Measurements from ENCODE around the gene FCAMR.
A peak's percentile ranks its signal among the peaks of the same experiment; 100 is the strongest.

Gene FCAMR

GRCh38 chr1:206916000-206916709 lies 54.1 kb downstream of the FCAMR start:
- H3K27ac ChIP-seq: no peak overlapping the region
- no peaks in the 10 kb centered on the region for H4K20me1 ChIP-seq (ENCODE audit: insufficient read depth)
- TF ChIP-seq CTCF (conservative IDR thresholded peaks at IDR 0.05; ENCODE audit: low read depth, low read length): no peak
- H3K4me3 ChIP-seq (IDR thresholded peaks at IDR 0.05; ENCODE audit: insufficient read depth, low read depth, low read length): no peak overlapping the region
- H3K9ac ChIP-seq: no peak overlapping the region
- no peaks in the 10 kb centered on the region for H3K36me3 ChIP-seq (ENCODE audit: insufficient read depth)
- no peaks in the 10 kb centered on the region for H3K79me2 ChIP-seq (ENCODE audit: insufficient read depth, low read depth)
- H3K4me2 ChIP-seq: no peak overlapping the region
- H2AFZ ChIP-seq (ENCODE audit: low read depth): no peak overlapping the region
- H3K4me1 ChIP-seq (ENCODE audit: low read depth, poor library complexity, severe bottlenecking): peaks cover 8% of the 10 kb centered on the region
- H3K27me3 ChIP-seq (ENCODE audit: insufficient read depth, low read depth): no peaks in the 10 kb centered on the region; the same call in 1 of the 2 replicates

DNA sequence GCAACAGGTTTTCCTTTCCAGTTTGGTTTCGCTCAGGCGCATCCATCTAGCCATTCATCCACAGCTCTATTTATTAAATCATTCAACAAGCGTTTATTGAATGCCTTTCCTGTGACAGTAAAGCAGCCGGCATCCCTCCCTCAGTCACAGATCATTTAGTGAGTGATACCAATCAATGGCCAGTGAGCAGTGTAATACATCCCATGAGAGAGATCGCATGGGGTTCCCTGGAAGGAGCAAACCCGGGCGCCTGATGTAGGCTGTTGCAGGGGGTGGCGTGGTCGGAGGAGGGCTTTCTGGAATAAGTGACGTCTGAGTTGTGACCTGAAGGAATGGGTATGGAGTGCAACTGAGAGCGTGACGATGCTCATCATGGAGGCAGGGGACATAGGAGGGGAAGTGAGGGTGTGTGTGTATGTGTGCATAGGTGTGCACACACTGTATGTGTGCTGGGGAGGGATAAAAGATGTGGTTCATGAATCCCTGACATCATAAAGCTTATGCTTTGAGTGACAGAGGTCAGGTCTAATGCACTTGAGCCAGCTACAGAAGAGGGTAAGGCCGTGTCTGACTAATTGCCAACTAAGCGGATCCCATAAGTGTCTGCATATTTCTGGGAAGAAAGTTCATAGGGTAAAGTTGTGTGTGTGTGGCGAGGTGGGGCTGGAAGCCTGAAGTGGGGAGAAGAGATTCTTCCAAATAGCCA lies 55.1 kb downstream of the FCAMR start:
- H3K9ac ChIP-seq: no peak overlapping the region
- H3K4me3 ChIP-seq (IDR thresholded peaks at IDR 0.05; ENCODE audit: insufficient read depth, low read depth, low read length): no peak overlapping the region
- H3K36me3 ChIP-seq (ENCODE audit: insufficient read depth): no peaks in the 10 kb centered on the region
- no peak overlapping the region for H3K27ac ChIP-seq
- peaks cover 11% of the 10 kb centered on the region for H3K4me1 ChIP-seq (ENCODE audit: low read depth, poor library complexity, severe bottlenecking)
- no peaks in the 10 kb centered on the region; the same call in 1 of the 2 replicates for H3K27me3 ChIP-seq (ENCODE audit: insufficient read depth, low read depth)
- TF ChIP-seq CTCF (conservative IDR thresholded peaks at IDR 0.05; ENCODE audit: low read depth, low read length): no peak
- no peak overlapping the region for H2AFZ ChIP-seq (ENCODE audit: low read depth)
- no peaks in the 10 kb centered on the region for H4K20me1 ChIP-seq (ENCODE audit: insufficient read depth)
- H3K4me2 ChIP-seq: no peak overlapping the region
- H3K79me2 ChIP-seq (ENCODE audit: insufficient read depth, low read depth): no peaks in the 10 kb centered on the region

- Histone ChIP-seq H3K27me3 (ENCODE audit: insufficient read depth, low read depth) (peaks cover 6% of the 10 kb centered on the region; the same call in 1 of the 2 replicates), H3K36me3 (ENCODE audit: insufficient read depth) (no peaks in the 10 kb centered on the region), H3K4me3 (IDR thresholded peaks at IDR 0.05; ENCODE audit: insufficient read depth, low read depth, low read length) (no peak overlapping the region), H3K4me2 (no peak overlapping the region), H3K27ac (no peak overlapping the region), H2AFZ (ENCODE audit: low read depth) (no peak overlapping the region), H3K4me1 (ENCODE audit: low read depth, poor library complexity, severe bottlenecking) (peaks cover 11% of the 10 kb centered on the region), H4K20me1 (ENCODE audit: insufficient read depth) (no peaks in the 10 kb centered on the region), H3K79me2 (ENCODE audit: insufficient read depth, low read depth) (no peaks in the 10 kb centered on the region), H3K9ac (no peak overlapping the region)
- no peak for TF ChIP-seq CTCF (conservative IDR thresholded peaks at IDR 0.05; ENCODE audit: low read depth, low read length)
Observed at GRCh38 chr1:206913766-206914537, 56.3 kb downstream of the FCAMR start.

DNA sequence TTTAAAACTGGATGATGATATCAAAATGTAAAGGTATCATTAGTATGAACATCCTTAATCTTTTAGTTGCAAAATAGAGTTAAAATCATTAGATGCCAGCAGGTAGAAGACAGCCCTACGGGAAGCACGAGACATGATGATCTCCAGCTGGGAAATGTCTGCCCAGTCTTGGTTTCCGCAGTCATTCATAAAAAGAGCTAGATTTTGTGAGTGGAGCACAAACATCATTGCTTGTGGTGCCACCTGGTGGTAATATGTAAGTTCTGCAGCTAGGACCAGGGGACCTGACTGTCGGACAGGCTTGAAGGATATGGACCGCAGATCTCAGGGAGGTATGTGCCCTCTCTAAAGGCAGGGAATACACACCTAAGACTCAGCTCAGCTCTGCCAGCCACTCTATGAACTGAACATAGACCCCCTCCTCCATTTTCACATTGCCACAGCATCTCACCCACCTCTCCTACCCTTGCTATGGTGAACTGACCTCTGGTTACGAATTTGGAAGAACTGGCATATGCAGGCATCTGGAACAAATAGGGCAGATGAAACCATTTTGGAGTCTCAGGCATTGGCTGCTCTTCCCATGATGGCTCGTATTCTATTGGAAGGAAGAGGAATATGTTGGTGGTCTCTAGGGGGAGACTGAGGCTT lies 57.7 kb downstream of the FCAMR start:
- TF ChIP-seq CTCF (conservative IDR thresholded peaks at IDR 0.05; ENCODE audit: low read depth, low read length): peak; percentile 96
- Histone ChIP-seq H3K27me3 (ENCODE audit: insufficient read depth, low read depth) (peaks cover 13% of the 10 kb centered on the region; the same call in 1 of the 2 replicates), H2AFZ (ENCODE audit: low read depth) (no peak overlapping the region), H3K27ac (no peak overlapping the region), H3K9ac (no peak overlapping the region), H3K36me3 (ENCODE audit: insufficient read depth) (no peaks in the 10 kb centered on the region), H3K4me3 (IDR thresholded peaks at IDR 0.05; ENCODE audit: insufficient read depth, low read depth, low read length) (no peak overlapping the region), H3K4me2 (no peak overlapping the region), H3K79me2 (ENCODE audit: insufficient read depth, low read depth) (no peaks in the 10 kb centered on the region), H3K4me1 (ENCODE audit: low read depth, poor library complexity, severe bottlenecking) (peaks cover 11% of the 10 kb centered on the region), H4K20me1 (ENCODE audit: insufficient read depth) (no peaks in the 10 kb centered on the region)
